Suprapubic skin (tissue), 3 donors: ENCODE results near the gene SPATC1L.

ENCODE experiments used
- EP300 ChIP-seq: sonication (generic); formaldehyde crosslinking; IDR thresholded peaks from one replicate; pipeline ENCODE4 v1.6.1; 2017; ENCODE audit warnings: antibody characterized with exemption
- POLR2A ChIP-seq, 2 donors: fragments of 450-650 bp; IDR thresholded peaks; one replicate each; pipeline ENCODE4 v1.6.1; 2017; ENCODE audit warnings: antibody characterized with exemption in 2 of 2, mild to moderate bottlenecking in 2 of 2, moderate library complexity in 2 of 2
- TF ChIP-seq, protein P1 (sequence below), 2 donors: fragments of 200-600 bp in 1 of 2; fragments of 450-650 bp in 1 of 2; sonication (generic) in 1 of 2; IDR thresholded peaks; one replicate each; pipeline ENCODE4 v1.5.1; 2016 to 2019; ENCODE audit warnings: antibody characterized with exemption in 2 of 2, mild to moderate bottlenecking in 1 of 2, moderate library complexity in 1 of 2

DNA sequence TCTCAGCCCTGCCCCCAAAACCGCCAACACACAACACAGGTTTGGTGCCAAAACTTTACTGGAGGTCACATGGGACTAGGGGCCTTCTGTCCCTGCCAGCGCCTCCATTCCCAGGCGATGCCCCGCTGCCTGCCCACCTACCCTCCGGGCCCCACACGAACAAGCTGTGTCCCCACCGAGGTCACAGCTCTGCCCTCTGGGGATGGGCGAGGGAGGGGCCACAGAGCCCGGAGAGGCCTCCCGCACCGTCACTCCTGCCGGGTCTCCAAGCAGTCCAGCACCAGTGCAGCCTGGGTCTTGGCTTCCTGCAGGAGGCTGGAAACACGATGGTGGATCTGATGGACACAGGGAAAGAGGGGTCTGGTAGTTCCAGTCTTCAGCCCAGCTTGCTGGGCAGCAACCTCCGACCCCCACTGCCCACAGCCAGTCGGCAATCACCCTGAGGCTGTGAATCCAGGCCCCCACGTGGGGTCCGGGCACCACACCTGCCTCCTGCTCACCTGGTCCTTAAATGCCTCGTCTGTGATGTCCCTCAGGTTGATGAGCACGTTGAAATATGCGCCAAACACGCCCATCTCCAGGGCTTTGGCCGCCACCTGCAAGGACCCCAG lies 47.4 kb downstream of the SPATC1L start:
- TF ChIP-seq, protein P1, sequence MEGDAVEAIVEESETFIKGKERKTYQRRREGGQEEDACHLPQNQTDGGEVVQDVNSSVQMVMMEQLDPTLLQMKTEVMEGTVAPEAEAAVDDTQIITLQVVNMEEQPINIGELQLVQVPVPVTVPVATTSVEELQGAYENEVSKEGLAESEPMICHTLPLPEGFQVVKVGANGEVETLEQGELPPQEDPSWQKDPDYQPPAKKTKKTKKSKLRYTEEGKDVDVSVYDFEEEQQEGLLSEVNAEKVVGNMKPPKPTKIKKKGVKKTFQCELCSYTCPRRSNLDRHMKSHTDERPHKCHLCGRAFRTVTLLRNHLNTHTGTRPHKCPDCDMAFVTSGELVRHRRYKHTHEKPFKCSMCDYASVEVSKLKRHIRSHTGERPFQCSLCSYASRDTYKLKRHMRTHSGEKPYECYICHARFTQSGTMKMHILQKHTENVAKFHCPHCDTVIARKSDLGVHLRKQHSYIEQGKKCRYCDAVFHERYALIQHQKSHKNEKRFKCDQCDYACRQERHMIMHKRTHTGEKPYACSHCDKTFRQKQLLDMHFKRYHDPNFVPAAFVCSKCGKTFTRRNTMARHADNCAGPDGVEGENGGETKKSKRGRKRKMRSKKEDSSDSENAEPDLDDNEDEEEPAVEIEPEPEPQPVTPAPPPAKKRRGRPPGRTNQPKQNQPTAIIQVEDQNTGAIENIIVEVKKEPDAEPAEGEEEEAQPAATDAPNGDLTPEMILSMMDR (IDR thresholded peaks at IDR 0.05) = no peak
- TF ChIP-seq POLR2A (IDR thresholded peaks at IDR 0.05) (no peak), EP300 (no peak)
